Neural crest cell (in vitro differentiated cells): Measurements from ENCODE around the gene PRR22. TPM values are rescaled to one million over a fixed set of nuclear protein-coding genes. Genes with fewer than 3 reads are reported as not detected.

Experiments used
- DNase-seq: peaks from one replicate; pipeline ENCODE4 v3.0.0; 2021; ENCODE audit warnings: low read depth, mixed read lengths, low spot score
- H3K27ac Mint-ChIP-seq: one replicate; pipeline ENCODE4 v1.8.0; 2021; ENCODE audit warnings: mild to moderate bottlenecking, mixed read lengths; ENCODE audit not compliant: unreplicated experiment
- H3K27me3 Mint-ChIP-seq: 2 replicates; pipeline ENCODE4 v1.8.0; 2021; ENCODE audit warnings: low read depth, mild to moderate bottlenecking, mixed read lengths
- H3K36me3 Mint-ChIP-seq: 2 replicates; pipeline ENCODE4 v1.8.0; 2021; ENCODE audit warnings: low read depth, mild to moderate bottlenecking, mixed read lengths
- H3K4me1 Mint-ChIP-seq: 2 replicates; pipeline ENCODE4 v1.8.0; 2021; ENCODE audit warnings: mixed read lengths
- H3K4me3 Mint-ChIP-seq: one replicate; pipeline ENCODE4 v1.8.0; 2021; ENCODE audit warnings: mild to moderate bottlenecking, mixed read lengths
- H3K9me3 Mint-ChIP-seq: 2 replicates; pipeline ENCODE4 v1.8.0; 2021; ENCODE audit warnings: mixed read lengths
- total RNA-seq: library from RNA; stranded (reverse); gene quantifications from 2 replicates; pipeline ENCODE4 v1.2.1, GENCODE V29; 2021
- TF ChIP-seq, protein P1 (sequence below): fragments of 200-600 bp; sonication (generic); conservative IDR thresholded peaks from 2 replicates; pipeline ENCODE4 v1.5.0; 2021; ENCODE audit warnings: antibody characterized with exemption, mild to moderate bottlenecking

Gene PRR22
- total RNA-seq, 1 donor from 2014 or later, result 6.7 TPM

DNA sequence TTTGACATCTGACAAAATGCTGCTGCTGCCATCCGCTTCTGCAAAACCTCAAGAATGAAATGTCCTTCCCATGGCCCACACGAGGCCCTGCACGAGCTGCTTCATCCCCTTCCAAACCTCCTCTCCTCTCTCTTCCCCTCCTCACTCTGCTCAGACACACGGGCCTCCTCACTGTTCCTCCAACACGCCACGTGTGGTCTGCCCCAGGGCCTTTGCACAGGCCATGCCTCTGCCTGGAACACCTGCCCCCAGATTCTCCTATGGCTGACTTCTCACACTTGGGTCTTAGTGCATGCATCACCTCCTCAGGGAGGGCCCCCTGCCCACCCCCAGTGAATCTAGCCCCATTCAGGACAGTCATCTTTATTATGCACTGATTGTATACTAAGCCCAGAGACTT, 36.2 kb upstream of the PRR22 start:
- Mint-ChIP-seq H3K4me1 (no peaks in the 10 kb centered on the region), H3K27me3 (peaks cover 17% of the 10 kb centered on the region)

DNA sequence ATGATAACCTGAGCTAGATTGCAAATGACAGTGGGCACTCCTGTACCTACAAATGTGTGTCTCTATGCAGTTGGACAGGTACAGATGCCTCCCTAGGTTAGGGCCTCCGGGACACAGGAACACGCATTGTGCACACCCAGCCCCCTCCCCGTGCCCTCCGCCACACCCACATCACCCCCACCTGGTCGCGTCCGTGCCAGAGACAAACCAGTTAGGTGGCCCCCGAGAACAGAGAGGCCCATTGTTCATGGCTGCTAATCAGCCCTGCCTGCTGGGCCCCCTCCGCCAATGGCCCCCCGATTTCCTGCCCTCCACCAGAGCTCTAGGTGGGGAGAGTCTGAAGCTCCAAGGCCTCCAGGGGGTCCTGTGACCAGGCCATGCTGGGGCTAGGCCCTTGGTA, 34.0 kb upstream of the PRR22 start:
- no peaks in the 10 kb centered on the region for H3K4me1 Mint-ChIP-seq
- no peaks in the 10 kb centered on the region for H3K36me3 Mint-ChIP-seq
- H3K27me3 Mint-ChIP-seq, result peaks cover 17% of the 10 kb centered on the region
- H3K9me3 Mint-ChIP-seq, result no peaks in the 10 kb centered on the region
- TF ChIP-seq, protein P1, sequence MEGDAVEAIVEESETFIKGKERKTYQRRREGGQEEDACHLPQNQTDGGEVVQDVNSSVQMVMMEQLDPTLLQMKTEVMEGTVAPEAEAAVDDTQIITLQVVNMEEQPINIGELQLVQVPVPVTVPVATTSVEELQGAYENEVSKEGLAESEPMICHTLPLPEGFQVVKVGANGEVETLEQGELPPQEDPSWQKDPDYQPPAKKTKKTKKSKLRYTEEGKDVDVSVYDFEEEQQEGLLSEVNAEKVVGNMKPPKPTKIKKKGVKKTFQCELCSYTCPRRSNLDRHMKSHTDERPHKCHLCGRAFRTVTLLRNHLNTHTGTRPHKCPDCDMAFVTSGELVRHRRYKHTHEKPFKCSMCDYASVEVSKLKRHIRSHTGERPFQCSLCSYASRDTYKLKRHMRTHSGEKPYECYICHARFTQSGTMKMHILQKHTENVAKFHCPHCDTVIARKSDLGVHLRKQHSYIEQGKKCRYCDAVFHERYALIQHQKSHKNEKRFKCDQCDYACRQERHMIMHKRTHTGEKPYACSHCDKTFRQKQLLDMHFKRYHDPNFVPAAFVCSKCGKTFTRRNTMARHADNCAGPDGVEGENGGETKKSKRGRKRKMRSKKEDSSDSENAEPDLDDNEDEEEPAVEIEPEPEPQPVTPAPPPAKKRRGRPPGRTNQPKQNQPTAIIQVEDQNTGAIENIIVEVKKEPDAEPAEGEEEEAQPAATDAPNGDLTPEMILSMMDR, result no peak
- H3K27ac Mint-ChIP-seq, result peak overlapping the region; percentile 12
- no peak for DNase-seq
- H3K4me3 Mint-ChIP-seq, result no peak overlapping the region

More for the DNA sequence above, 36.2 kb upstream of the PRR22 start:
- Mint-ChIP-seq H3K36me3 (no peaks in the 10 kb centered on the region), H3K9me3 (no peaks in the 10 kb centered on the region), H3K4me3 (no peak overlapping the region), H3K27ac (no peak overlapping the region)
- TF ChIP-seq, protein P1, result no peak
- no peak for DNase-seq

DNA sequence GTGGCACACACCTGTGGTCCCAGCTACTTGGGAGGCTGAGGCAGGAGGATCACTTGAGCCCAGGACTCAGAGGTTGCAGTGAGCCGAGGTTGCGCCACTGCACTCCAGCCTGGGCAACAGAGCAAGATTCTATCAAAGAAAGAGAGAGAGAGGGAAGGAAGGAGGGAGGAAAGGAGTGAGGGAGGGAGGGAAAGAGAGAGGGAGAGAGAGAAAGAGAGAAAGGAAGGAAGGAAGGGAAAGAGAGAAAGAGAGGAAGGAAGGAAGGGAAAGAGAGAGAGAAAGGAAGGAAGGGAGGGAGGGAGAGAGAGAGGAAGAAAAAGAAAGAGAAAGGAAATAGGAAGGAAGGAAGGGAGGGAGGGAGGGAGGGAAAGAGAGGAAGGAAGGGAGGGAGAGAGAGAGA, 32.7 kb upstream of the PRR22 start:
- Mint-ChIP-seq H3K27me3 (peaks cover 17% of the 10 kb centered on the region), H3K4me1 (no peaks in the 10 kb centered on the region), H3K9me3 (no peaks in the 10 kb centered on the region), H3K4me3 (no peak overlapping the region), H3K27ac (no peak overlapping the region), H3K36me3 (no peaks in the 10 kb centered on the region)
- no peak for DNase-seq
- TF ChIP-seq, protein P1, result no peak

DNA sequence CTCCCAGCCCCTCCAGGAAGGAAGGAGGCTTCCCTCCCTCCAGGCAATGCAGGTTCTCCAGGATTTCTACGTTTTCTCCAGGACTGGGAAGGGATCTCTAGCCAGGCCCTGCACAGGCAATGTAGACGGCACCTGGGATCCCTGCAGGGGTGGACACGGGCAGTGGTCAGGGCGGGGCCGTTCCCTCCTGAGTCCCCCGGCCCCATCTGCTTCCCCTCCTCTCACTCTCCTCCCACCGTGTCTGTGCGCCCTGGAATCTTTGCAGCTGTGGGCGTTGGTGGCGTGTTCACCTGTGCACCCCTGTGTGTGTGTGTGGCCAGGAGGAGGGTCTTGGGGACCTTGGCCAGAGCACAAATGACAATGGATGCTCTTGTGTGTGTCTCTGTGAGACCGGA, 30.3 kb upstream of the PRR22 start:
- Mint-ChIP-seq H3K27ac (no peak overlapping the region), H3K27me3 (peaks cover 14% of the 10 kb centered on the region), H3K36me3 (no peaks in the 10 kb centered on the region), H3K9me3 (no peaks in the 10 kb centered on the region), H3K4me3 (no peak overlapping the region), H3K4me1 (no peaks in the 10 kb centered on the region)
- no peak for DNase-seq
- TF ChIP-seq, protein P1, result no peak

DNA sequence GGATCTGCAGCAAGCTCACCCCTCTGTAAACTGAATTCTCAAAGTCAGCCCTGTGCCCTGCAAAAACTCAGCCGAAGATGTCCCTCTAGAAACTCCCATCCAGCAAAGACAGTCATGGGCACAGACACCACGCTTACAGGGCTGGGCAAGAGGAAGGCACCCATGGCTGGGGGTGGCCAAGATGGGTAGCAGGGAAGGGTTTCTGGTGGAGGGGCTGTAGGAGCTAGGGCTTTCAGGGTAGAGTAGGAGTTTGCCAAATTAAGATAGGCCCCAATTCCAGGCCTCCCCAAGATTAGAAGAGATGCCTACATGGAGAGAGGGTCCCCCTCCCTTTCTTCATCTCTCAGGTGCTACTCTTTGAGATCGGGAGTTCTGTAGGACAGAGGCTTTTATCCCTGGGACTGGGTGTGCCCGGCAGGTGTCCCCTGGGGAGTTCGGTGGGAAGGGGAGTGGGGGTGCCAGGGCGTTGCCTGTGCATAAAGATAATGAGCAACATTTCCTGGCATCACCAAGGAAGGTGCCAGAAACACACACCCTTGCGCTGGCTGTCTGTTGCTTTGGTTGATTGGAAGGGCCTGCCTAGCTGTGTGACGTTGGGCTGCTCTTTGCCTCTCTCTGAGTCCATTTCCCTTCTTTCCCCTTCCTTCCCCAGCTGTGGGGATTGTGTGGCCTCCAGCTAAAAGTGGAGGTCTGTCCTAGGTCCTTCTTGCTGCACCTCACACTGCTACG, 29.7 kb upstream of the PRR22 start:
- DNase-seq, result no peak
- TF ChIP-seq, protein P1, result no peak
- peaks cover 14% of the 10 kb centered on the region for H3K27me3 Mint-ChIP-seq
- no peaks in the 10 kb centered on the region for H3K9me3 Mint-ChIP-seq
- H3K4me3 Mint-ChIP-seq, result no peak overlapping the region
- H3K27ac Mint-ChIP-seq, result peak overlapping the region; percentile 14
- H3K36me3 Mint-ChIP-seq, result no peaks in the 10 kb centered on the region
- no peaks in the 10 kb centered on the region for H3K4me1 Mint-ChIP-seq
